ENCODE results near the gene STEAP1. TPM values are rescaled to one million over a fixed set of nuclear protein-coding genes. Genes with fewer than 3 reads are reported as not detected.
A peak's percentile ranks its signal among the peaks of the same experiment; 100 is the strongest.

The STEAP1 gene
- total and polyA plus RNA-seq, 4 donors, result 20.0 to 37.1 (median 29.6) TPM

DNA sequence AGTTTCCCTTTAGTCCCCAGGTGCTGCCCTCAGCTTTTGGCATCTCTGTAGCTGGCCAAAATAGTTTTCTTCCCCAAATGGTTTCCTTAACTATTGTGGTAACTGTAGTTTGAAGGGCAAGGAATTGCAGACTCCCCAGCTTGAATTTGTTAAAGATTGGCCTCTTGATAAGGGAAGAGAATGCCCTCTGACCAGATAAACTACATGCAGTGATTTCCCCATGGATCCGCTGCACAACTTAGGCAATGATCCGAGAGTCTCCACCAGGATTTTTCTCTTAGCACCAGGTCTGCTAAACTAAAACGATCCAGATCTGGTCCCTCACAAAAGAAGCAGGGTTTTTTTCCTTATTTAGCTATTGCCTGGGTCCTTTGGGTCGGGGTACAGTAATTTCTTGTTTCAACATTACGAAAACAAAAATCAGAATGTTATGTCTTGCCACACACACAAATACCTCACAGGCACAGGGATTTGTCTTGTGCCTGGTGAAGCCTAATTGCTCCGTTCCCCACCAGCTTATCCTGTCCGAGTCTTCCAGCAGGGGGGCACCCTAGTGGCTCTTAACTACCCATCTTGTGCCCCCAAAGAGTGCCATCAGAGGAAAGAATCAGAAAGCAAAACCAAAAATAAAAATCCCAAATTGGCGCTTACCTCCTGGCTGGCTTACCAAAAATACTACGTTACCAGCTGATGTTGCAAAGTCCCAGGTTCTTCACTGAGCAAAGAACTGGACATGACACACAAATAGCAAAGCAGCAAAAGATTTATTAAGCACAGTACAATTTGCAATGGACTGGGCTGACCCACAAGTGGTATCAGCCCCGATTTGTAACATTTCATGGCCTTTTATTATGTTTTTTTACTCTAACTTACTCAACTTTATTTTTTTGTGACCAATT lies 40.9 kb downstream of the STEAP1 start:
- 30% methylated on average over 10 of the region's 10 CpGs for WGBS
- no peak for DNase-seq (ENCODE audit: low spot score)
- H3K27me3 ChIP-seq (ENCODE audit: control insufficient read depth in 4 of 4, insufficient read depth in 4 of 4, low read length in 3 of 4), result no peaks in the 10 kb centered on the region
- TF ChIP-seq YY1 (IDR thresholded peaks at IDR 0.05), result peak; percentile 43
- peak in 1 of 2 donors; percentile 47 for TF ChIP-seq HNF4A (conservative IDR thresholded peaks at IDR 0.05)
- peak in 1 of 2 donors; percentile 14 for TF ChIP-seq RXRA (IDR thresholded peaks at IDR 0.05)
- TF ChIP-seq JUND (IDR thresholded peaks at IDR 0.05), result peak in 1 of 2 donors; percentile 25
- no peak for TF ChIP-seq NR2F2 (IDR thresholded peaks at IDR 0.05)
- TF ChIP-seq RAD21 (IDR thresholded peaks at IDR 0.05), result peak in 1 of 2 donors; percentile 14
- TF ChIP-seq EGR1 (IDR thresholded peaks at IDR 0.05; ENCODE audit: low read depth in 2 of 2), result no peak
- TF ChIP-seq TAF1 (conservative IDR thresholded peaks at IDR 0.05), result peak; percentile 48
- TF ChIP-seq FOXA2 (IDR thresholded peaks at IDR 0.05), result no peak
- no peak for TF ChIP-seq GABPA (IDR thresholded peaks at IDR 0.05 in 1 of 2, conservative IDR thresholded peaks at IDR 0.05 in 1 of 2)
- peak; percentile 21 for TF ChIP-seq SP1 (IDR thresholded peaks at IDR 0.05)
- TF ChIP-seq, protein P1, sequence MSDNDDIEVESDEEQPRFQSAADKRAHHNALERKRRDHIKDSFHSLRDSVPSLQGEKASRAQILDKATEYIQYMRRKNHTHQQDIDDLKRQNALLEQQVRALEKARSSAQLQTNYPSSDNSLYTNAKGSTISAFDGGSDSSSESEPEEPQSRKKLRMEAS (IDR thresholded peaks at IDR 0.05), result no peak
- H3K36me3 ChIP-seq (ENCODE audit: control insufficient read depth in 4 of 4, insufficient read depth in 3 of 4, low read depth in 1 of 4, low read length in 3 of 4), result no peaks in the 10 kb centered on the region
- peak overlapping the region; percentile 72 to 91 for H3K27ac ChIP-seq (ENCODE audit: low read depth in 1 of 2, low read length in 2 of 2)
- H3K9ac ChIP-seq (ENCODE audit: low read depth in 1 of 2, low read length in 2 of 2), result peak overlapping the region; percentile 30 to 74
- peak overlapping the region; percentile 55 to 70 (median 59) for H3K4me3 ChIP-seq (ENCODE audit: low read depth in 1 of 3, low read length in 3 of 3)
- no peaks in the 10 kb centered on the region for H3K9me3 ChIP-seq (ENCODE audit: control insufficient read depth in 4 of 4, low read length in 3 of 4)
- H3K4me1 ChIP-seq (ENCODE audit: control insufficient read depth in 4 of 4, insufficient read depth in 4 of 4, low read length in 3 of 4), result peaks cover 0 to 16% (median 5%) of the 10 kb centered on the region in 4 donors

DNA sequence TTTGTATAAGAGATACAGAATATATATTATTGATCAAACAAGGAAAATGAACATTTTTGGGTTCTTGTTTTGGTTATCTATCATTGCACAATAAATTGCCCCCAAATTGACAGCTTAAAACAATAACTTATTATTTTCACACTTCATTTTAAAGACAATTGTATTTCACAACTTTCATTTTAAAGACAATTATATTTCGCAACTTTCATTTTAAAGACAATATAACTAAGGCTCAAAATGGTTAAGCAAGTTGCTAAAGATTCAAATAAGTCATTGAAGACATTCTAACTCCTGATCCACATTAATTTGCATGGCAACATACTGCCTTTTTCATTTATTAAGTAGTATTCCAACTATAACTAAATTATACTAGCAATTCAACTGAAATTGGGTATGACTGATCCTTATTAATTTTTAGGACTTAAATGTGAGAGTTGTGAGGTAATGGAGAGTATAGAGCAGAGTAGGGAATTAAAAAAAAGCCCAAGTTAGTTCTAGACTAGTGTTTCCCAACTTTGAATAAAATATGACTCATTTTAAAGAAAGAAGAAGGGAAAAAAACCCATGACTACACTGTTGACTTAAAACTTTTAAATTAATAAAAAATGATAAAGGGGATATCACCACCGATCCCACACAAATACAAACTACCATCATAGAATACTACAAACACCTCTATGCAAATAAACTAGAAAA lies 47.4 kb downstream of the STEAP1 start:
- H3K9ac ChIP-seq (ENCODE audit: low read depth in 1 of 2, low read length in 2 of 2), result no peak overlapping the region
- DNase-seq (ENCODE audit: low spot score), result no peak
- H3K27ac ChIP-seq (ENCODE audit: low read depth in 1 of 2, low read length in 2 of 2), result no peak overlapping the region
- no peaks in the 10 kb centered on the region for H3K27me3 ChIP-seq (ENCODE audit: control insufficient read depth in 4 of 4, insufficient read depth in 4 of 4, low read length in 3 of 4)
- 95% methylated on average over 2 of the region's 2 CpGs for WGBS
- H3K4me1 ChIP-seq (ENCODE audit: control insufficient read depth in 4 of 4, insufficient read depth in 4 of 4, low read length in 3 of 4), result no peaks in the 10 kb centered on the region
- no peak overlapping the region for H3K4me3 ChIP-seq (ENCODE audit: low read depth in 1 of 3, low read length in 3 of 3)
- H3K9me3 ChIP-seq (ENCODE audit: control insufficient read depth in 4 of 4, low read length in 3 of 4), result no peaks in the 10 kb centered on the region
- TF ChIP-seq NR2F2 (IDR thresholded peaks at IDR 0.05) (no peak), EGR1 (IDR thresholded peaks at IDR 0.05; ENCODE audit: low read depth in 2 of 2) (no peak), YY1 (IDR thresholded peaks at IDR 0.05) (no peak), JUND (IDR thresholded peaks at IDR 0.05) (no peak), HNF4G (IDR thresholded peaks at IDR 0.05) (no peak), RXRA (IDR thresholded peaks at IDR 0.05) (no peak), HNF4A (conservative IDR thresholded peaks at IDR 0.05) (no peak), FOXA2 (IDR thresholded peaks at IDR 0.05) (no peak), RAD21 (IDR thresholded peaks at IDR 0.05) (no peak)
- TF ChIP-seq, protein P1 (IDR thresholded peaks at IDR 0.05), result no peak
- TF ChIP-seq, protein P2, sequence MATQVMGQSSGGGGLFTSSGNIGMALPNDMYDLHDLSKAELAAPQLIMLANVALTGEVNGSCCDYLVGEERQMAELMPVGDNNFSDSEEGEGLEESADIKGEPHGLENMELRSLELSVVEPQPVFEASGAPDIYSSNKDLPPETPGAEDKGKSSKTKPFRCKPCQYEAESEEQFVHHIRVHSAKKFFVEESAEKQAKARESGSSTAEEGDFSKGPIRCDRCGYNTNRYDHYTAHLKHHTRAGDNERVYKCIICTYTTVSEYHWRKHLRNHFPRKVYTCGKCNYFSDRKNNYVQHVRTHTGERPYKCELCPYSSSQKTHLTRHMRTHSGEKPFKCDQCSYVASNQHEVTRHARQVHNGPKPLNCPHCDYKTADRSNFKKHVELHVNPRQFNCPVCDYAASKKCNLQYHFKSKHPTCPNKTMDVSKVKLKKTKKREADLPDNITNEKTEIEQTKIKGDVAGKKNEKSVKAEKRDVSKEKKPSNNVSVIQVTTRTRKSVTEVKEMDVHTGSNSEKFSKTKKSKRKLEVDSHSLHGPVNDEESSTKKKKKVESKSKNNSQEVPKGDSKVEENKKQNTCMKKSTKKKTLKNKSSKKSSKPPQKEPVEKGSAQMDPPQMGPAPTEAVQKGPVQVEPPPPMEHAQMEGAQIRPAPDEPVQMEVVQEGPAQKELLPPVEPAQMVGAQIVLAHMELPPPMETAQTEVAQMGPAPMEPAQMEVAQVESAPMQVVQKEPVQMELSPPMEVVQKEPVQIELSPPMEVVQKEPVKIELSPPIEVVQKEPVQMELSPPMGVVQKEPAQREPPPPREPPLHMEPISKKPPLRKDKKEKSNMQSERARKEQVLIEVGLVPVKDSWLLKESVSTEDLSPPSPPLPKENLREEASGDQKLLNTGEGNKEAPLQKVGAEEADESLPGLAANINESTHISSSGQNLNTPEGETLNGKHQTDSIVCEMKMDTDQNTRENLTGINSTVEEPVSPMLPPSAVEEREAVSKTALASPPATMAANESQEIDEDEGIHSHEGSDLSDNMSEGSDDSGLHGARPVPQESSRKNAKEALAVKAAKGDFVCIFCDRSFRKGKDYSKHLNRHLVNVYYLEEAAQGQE (IDR thresholded peaks at IDR 0.05), result no peak
- TF ChIP-seq, protein P3, sequence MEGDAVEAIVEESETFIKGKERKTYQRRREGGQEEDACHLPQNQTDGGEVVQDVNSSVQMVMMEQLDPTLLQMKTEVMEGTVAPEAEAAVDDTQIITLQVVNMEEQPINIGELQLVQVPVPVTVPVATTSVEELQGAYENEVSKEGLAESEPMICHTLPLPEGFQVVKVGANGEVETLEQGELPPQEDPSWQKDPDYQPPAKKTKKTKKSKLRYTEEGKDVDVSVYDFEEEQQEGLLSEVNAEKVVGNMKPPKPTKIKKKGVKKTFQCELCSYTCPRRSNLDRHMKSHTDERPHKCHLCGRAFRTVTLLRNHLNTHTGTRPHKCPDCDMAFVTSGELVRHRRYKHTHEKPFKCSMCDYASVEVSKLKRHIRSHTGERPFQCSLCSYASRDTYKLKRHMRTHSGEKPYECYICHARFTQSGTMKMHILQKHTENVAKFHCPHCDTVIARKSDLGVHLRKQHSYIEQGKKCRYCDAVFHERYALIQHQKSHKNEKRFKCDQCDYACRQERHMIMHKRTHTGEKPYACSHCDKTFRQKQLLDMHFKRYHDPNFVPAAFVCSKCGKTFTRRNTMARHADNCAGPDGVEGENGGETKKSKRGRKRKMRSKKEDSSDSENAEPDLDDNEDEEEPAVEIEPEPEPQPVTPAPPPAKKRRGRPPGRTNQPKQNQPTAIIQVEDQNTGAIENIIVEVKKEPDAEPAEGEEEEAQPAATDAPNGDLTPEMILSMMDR (IDR thresholded peaks at IDR 0.05; ENCODE audit: low read depth, low read length, missing input control), result no peak
- H3K36me3 ChIP-seq (ENCODE audit: control insufficient read depth in 4 of 4, insufficient read depth in 3 of 4, low read depth in 1 of 4, low read length in 3 of 4), result no peaks in the 10 kb centered on the region
